Ecto neural progenitor cell (in vitro differentiated cells): Measurements from ENCODE around the gene UBALD1.

Experiments
- DNase-seq: peaks from one replicate; pipeline ENCODE4 v3.0.0-alpha.2; 2018; ENCODE audit warnings: low spot score

Gene UBALD1

GRCh38 chr16:4616047-4616811, 1.5 kb upstream of the UBALD1 start:
- peak; percentile 100 for DNase-seq

GRCh38 chr16:4615384-4616046, 827 bp upstream of the UBALD1 start:
- no peak for DNase-seq

- peak; percentile 73 for DNase-seq
These were observed 785 bp downstream of the UBALD1 start for GRCh38 chr16:4613636-4614570.

- DNase-seq, result no peak
These were observed 1.6 kb downstream of the UBALD1 start for GRCh38 chr16:4612977-4613635.

- DNase-seq, result no peak
These were observed 2.2 kb downstream of the UBALD1 start for GRCh38 chr16:4612474-4612931.

- no peak for DNase-seq
These were observed 3.2 kb downstream of the UBALD1 start for GRCh38 chr16:4611337-4612021.

- no peak for DNase-seq
These were observed 4.4 kb downstream of the UBALD1 start for GRCh38 chr16:4610011-4611005.

GRCh38 chr16:4609200-4610010, 5.3 kb downstream of the UBALD1 start:
- DNase-seq, result no peak

- no peak for DNase-seq
These were observed 6.0 kb downstream of the UBALD1 start for GRCh38 chr16:4608704-4608980.

- DNase-seq, result no peak
These were observed 6.6 kb downstream of the UBALD1 start for GRCh38 chr16:4607841-4608703.

- no peak for DNase-seq
These were observed 8.3 kb downstream of the UBALD1 start for GRCh38 chr16:4606354-4606753.

GRCh38 chr16:4604401-4604800, 10.3 kb downstream of the UBALD1 start:
- DNase-seq, result no peak

GRCh38 chr16:4603624-4604170, 11.0 kb downstream of the UBALD1 start:
- no peak for DNase-seq

GRCh38 chr16:4602331-4602730, 12.4 kb downstream of the UBALD1 start:
- DNase-seq, result no peak

GRCh38 chr16:4601864-4602186, 12.9 kb downstream of the UBALD1 start:
- DNase-seq, result no peak

GRCh38 chr16:4601036-4601863, 13.4 kb downstream of the UBALD1 start:
- DNase-seq, result no peak

- no peak for DNase-seq
These were observed 15.1 kb downstream of the UBALD1 start for GRCh38 chr16:4599545-4599944.
